GM12801 (cell line): ENCODE measurements around the gene RTN4.

Source experiments
- CTCF ChIP-seq: IDR thresholded peaks from one replicate; pipeline ENCODE4 v1.5.1; 2011; ENCODE audit warnings: control low read depth; ENCODE audit not compliant: insufficient read length; ENCODE audit errors: extremely low read depth

The RTN4 gene

GRCh38 chr2:54927751-54928615, 122.3 kb downstream of the RTN4 start:
- TF ChIP-seq CTCF, result no peak

- no peak for TF ChIP-seq CTCF
Observed at GRCh38 chr2:54927085-54927750, 123.0 kb downstream of the RTN4 start.

GRCh38 chr2:54925022-54925421, 125.2 kb downstream of the RTN4 start:
- TF ChIP-seq CTCF, result no peak

- TF ChIP-seq CTCF, result no peak
Observed at GRCh38 chr2:54924121-54924520, 126.1 kb downstream of the RTN4 start.
